Measurements from ENCODE around the gene SMAGP.

- TF ChIP-seq CTCF (IDR thresholded peaks at IDR 0.05; ENCODE audit: extremely low read depth in 1 of 2, insufficient read depth in 1 of 2, low read depth in 1 of 2, low read length in 2 of 2) (no peak), POLR2A (IDR thresholded peaks at IDR 0.05; ENCODE audit: low read depth, low read length) (no peak)
These were observed 4.9 kb upstream of the SMAGP start for GRCh38 chr12:51275088-51275487.
